VCaP (cell line): ENCODE data around the gene TGFBR3.

Experiments used
- H3K27ac ChIP-seq: fragments of 450-650 bp; 2 replicates; pipeline ENCODE4 v1.5.1; 2017
- CTCF ChIP-seq: fragments of 450-650 bp; conservative IDR thresholded peaks from 2 replicates; pipeline ENCODE4 v1.5.1; 2017; ENCODE audit warnings: mild to moderate bottlenecking, moderate library complexity

The TGFBR3 gene

GRCh38 chr1:91894036-91894761 lies 8.2 kb upstream of the TGFBR3 start:
- TF ChIP-seq CTCF = no peak
- H3K27ac ChIP-seq = no peak overlapping the region

- TF ChIP-seq CTCF = no peak
- no peak overlapping the region for H3K27ac ChIP-seq
These were observed 6.0 kb upstream of the TGFBR3 start for GRCh38 chr1:91891969-91892368.

GRCh38 chr1:91891454-91891853 lies 5.5 kb upstream of the TGFBR3 start:
- no peak overlapping the region for H3K27ac ChIP-seq

GRCh38 chr1:91889717-91890459 lies 3.9 kb upstream of the TGFBR3 start:
- peak overlapping the region; percentile 31; the same call in 1 of the 2 replicates for H3K27ac ChIP-seq

More at GRCh38 chr1:91891454-91891853, 5.5 kb upstream of the TGFBR3 start:
- no peak for TF ChIP-seq CTCF

GRCh38 chr1:91885213-91885715 lies 687 bp downstream of the TGFBR3 start:
- peak overlapping the region; percentile 74 for H3K27ac ChIP-seq
- TF ChIP-seq CTCF = no peak

More at GRCh38 chr1:91889717-91890459, 3.9 kb upstream of the TGFBR3 start:
- no peak for TF ChIP-seq CTCF

- no peak for TF ChIP-seq CTCF
- peak overlapping the region; percentile 74 for H3K27ac ChIP-seq
These were observed 1.3 kb downstream of the TGFBR3 start for GRCh38 chr1:91884459-91885212.

- peak; percentile 65 for TF ChIP-seq CTCF
These were observed 2.5 kb downstream of the TGFBR3 start for GRCh38 chr1:91883470-91883869.

More at GRCh38 chr1:91883470-91883869, 2.5 kb downstream of the TGFBR3 start:
- no peak overlapping the region for H3K27ac ChIP-seq
